Esophagus squamous epithelium (tissue), 5 donors: ENCODE results near the gene SEC24D. TPM values are rescaled to one million over a fixed set of nuclear protein-coding genes. Genes with fewer than 3 reads are reported as not detected.

Experiments used
- DNase-seq: peaks from one replicate; lab custom pipeline; 2025; lab: John Stamatoyannopoulos, UW
- H3K27ac ChIP-seq, 4 donors: fragments of 200-600 bp; sonication (generic); one replicate each; pipeline ENCODE4 v1.5.1; 2016 to 2019; ENCODE audit warnings: mild to moderate bottlenecking in 1 of 4
- H3K27me3 ChIP-seq, 4 donors: fragments of 200-600 bp; sonication (generic); 1 replicate in 3 of 4; 2 replicates in 1 of 4; pipeline versions ENCODE4 v1.5.1 to v1.6.0; 2017 to 2021; ENCODE audit warnings: antibody characterized with exemption in 1 of 4
- H3K36me3 ChIP-seq, 3 donors: fragments of 200-600 bp; sonication (generic); one replicate each; pipeline ENCODE4 v1.5.1; 2016 to 2019
- H3K4me1 ChIP-seq, 3 donors: fragments of 200-600 bp; sonication (generic); one replicate each; pipeline ENCODE4 v1.5.1; 2017 to 2019
- H3K4me3 ChIP-seq, 4 donors: fragments of 200-600 bp; sonication (generic); 1 replicate in 3 of 4; 2 replicates in 1 of 4; pipeline ENCODE4 v1.5.1; 2016 to 2019; ENCODE audit warnings: mild to moderate bottlenecking in 2 of 4, moderate library complexity in 1 of 4
- H3K9me3 ChIP-seq, 3 donors: fragments of 200-600 bp; sonication (generic); one replicate each; pipeline ENCODE4 v1.5.1; 2016 to 2019
- POLR2A ChIP-seq, 4 donors: fragments of 450-650 bp; IDR thresholded peaks; one replicate each; pipeline ENCODE4 v1.6.1; 2017; ENCODE audit warnings: antibody characterized with exemption in 4 of 4, mild to moderate bottlenecking in 4 of 4, moderate library complexity in 3 of 4
- WGBS, 2 donors: methylation state at CpG; one replicate each; pipeline ENCODE4 v1.1.5; 2018; 5-methylcytosine and 5-hydroxymethylcytosine counted together
- intact Hi-C: fragments of 100-400 bp; cut with DNase I; formaldehyde crosslinking; loops from one replicate; pipeline ENCODE4 v1.15.0; 2022
- total RNA-seq, 4 donors: library from RNA; depleted of rRNA; stranded (reverse); fragments of >200 nt; gene quantifications; one replicate each; pipeline ENCODE4 v1.1.0, GENCODE V29; 2016
- TF ChIP-seq, protein P1 (sequence below), 6 experiments: fragments of 450-650 bp in 4 of 6; fragments of 200-600 bp in 2 of 6; sonication (generic) in 2 of 6; IDR thresholded peaks; one replicate each; pipeline ENCODE4 v1.5.1; 2016 to 2019; ENCODE audit warnings: antibody characterized with exemption in 6 of 6, mild to moderate bottlenecking in 4 of 6, moderate library complexity in 4 of 6
- donor health status: DM: yes; HTN: yes; CAD: no.

Gene SEC24D, protein sequence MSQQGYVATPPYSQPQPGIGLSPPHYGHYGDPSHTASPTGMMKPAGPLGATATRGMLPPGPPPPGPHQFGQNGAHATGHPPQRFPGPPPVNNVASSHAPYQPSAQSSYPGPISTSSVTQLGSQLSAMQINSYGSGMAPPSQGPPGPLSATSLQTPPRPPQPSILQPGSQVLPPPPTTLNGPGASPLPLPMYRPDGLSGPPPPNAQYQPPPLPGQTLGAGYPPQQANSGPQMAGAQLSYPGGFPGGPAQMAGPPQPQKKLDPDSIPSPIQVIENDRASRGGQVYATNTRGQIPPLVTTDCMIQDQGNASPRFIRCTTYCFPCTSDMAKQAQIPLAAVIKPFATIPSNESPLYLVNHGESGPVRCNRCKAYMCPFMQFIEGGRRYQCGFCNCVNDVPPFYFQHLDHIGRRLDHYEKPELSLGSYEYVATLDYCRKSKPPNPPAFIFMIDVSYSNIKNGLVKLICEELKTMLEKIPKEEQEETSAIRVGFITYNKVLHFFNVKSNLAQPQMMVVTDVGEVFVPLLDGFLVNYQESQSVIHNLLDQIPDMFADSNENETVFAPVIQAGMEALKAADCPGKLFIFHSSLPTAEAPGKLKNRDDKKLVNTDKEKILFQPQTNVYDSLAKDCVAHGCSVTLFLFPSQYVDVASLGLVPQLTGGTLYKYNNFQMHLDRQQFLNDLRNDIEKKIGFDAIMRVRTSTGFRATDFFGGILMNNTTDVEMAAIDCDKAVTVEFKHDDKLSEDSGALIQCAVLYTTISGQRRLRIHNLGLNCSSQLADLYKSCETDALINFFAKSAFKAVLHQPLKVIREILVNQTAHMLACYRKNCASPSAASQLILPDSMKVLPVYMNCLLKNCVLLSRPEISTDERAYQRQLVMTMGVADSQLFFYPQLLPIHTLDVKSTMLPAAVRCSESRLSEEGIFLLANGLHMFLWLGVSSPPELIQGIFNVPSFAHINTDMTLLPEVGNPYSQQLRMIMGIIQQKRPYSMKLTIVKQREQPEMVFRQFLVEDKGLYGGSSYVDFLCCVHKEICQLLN
- 10 to 100 TPM; 18.5 to 33.6 (median 21.6) TPM for total RNA-seq

DNA sequence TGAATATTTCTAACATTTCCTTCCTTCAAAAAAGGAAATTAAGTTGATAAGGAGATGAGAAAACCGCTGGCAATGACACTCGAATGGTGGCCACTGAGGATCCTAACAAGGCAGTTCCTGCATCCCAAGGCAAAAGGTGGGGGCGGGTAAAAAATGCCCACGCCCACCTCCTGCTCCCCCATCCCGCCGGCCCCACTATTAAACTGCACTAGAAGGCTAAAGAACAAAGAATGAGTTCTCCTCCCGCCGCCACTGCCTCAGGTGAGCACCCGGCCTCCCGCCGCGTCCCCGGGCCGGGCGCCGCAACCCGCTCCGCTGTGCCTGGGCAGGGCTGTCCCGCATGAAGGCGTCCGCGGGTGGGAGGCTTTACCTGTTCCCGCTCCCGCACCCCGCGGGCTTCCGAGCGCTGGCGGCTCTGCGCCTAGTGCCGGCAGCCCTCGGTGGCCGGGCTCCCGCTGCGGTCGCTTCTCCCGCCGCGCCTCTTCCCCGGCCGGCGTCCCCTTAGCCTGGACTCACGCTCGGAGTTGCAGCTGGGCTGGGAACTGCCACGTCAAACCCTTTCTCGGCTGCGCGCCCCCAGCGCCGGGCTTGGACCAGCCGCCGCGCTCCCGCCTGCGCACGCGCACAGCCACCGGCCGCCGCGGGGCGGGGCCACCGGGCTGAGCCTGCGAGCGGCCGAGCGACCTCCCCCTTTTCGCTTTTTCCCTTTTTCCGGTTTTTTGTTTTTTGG, at the start of gene SEC24D:
Gene SEC24D (minus strand): TSS at position 556 of the 730 bp plus-strand sequence. CDS start 2,430 bp downstream, outside the sequence.
- Histone ChIP-seq H3K4me3 (peak within 1 kb of the TSS; percentile 88 to 97 (median 90)), H3K9me3 (no peaks in the 10 kb centered on the region), H3K27ac (peak within 1 kb of the TSS; percentile 89 to 99 (median 96)), H3K4me1 (peaks cover 0 to 44% (median 3%) of the 10 kb centered on the region in 3 donors), H3K27me3 (no peaks in the 10 kb centered on the region), H3K36me3 (peaks cover 0 to 26% (median 0%) of the 10 kb centered on the region in 3 donors)
- 0 to 1% methylated on average over 24 to 40 of the region's 69 CpGs for WGBS, 2 donors
- peak; percentile 9 for DNase-seq
- peak in 3 of 4 donors; percentile 65 to 91 (median 75) for TF ChIP-seq POLR2A (IDR thresholded peaks at IDR 0.05)
- TF ChIP-seq, protein P1, sequence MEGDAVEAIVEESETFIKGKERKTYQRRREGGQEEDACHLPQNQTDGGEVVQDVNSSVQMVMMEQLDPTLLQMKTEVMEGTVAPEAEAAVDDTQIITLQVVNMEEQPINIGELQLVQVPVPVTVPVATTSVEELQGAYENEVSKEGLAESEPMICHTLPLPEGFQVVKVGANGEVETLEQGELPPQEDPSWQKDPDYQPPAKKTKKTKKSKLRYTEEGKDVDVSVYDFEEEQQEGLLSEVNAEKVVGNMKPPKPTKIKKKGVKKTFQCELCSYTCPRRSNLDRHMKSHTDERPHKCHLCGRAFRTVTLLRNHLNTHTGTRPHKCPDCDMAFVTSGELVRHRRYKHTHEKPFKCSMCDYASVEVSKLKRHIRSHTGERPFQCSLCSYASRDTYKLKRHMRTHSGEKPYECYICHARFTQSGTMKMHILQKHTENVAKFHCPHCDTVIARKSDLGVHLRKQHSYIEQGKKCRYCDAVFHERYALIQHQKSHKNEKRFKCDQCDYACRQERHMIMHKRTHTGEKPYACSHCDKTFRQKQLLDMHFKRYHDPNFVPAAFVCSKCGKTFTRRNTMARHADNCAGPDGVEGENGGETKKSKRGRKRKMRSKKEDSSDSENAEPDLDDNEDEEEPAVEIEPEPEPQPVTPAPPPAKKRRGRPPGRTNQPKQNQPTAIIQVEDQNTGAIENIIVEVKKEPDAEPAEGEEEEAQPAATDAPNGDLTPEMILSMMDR (IDR thresholded peaks at IDR 0.05), result peak in 2 of 6 experiments; percentile 25 to 42
- intact Hi-C loops, result no loop called here

DNA sequence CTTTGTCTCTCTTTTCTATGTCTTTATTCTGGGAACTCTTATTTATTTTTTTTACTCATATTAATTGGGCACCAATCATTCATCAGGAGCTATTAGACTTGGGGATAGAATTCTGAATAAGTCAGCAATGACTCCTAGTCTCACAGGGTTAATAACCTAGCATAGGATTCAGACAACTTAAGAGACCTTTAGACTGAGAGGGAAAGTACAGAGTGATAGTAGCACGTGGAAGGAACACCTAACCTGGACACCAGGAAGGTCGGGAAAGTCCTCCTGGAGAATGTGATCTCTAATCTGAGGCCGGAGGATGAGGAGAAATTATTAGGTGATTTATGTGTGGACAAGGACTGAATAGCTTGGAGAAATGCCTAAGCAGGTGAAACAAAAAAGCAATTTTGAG, 48.8 kb upstream of the SEC24D start:
- WGBS, 2 donors, result 76 to 83% methylated on average over 3 of the region's 3 CpGs
- Histone ChIP-seq H3K4me1 (peaks cover 0 to 16% (median 0%) of the 10 kb centered on the region in 3 donors), H3K4me3 (no peak overlapping the region), H3K36me3 (no peaks in the 10 kb centered on the region), H3K27ac (no peak overlapping the region), H3K9me3 (no peaks in the 10 kb centered on the region), H3K27me3 (no peaks in the 10 kb centered on the region)
- intact Hi-C loops, result loop anchor here (10.0 kb wide), 1 partner anchor 110 kb away; no protein-coding TSS in a partner anchor
- TF ChIP-seq, protein P1 (IDR thresholded peaks at IDR 0.05), result no peak
- TF ChIP-seq POLR2A (IDR thresholded peaks at IDR 0.05), result no peak
- DNase-seq, result no peak

DNA sequence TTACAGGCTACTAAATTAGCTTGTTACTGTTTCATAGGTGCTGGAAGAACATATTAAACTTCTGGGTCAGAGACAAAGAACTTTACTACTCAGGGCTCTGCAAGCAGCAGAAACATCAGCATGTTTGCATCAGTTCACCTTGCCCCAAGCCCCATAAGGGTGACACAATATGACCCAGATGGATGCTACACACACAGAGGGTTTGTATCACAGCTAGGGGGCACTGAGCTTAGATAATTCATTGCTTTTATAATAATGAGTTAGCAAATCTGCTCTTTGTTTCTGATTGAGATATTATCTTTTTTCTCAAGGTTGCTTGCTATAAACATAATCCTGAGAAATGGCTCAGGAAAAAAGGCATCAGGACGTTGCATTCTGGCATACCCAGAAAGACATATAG, 47.9 kb upstream of the SEC24D start:
- H3K36me3 ChIP-seq, result no peaks in the 10 kb centered on the region
- no peak overlapping the region for H3K4me3 ChIP-seq
- intact Hi-C loops, result loop anchor here (10.0 kb wide), 1 partner anchor 109 kb away; no protein-coding TSS in a partner anchor
- DNase-seq, result no peak
- H3K27me3 ChIP-seq, result no peaks in the 10 kb centered on the region
- no peak overlapping the region for H3K27ac ChIP-seq
- 70 to 75% methylated on average over 1 of the region's 1 CpG for WGBS, 2 donors
- peaks cover 0 to 9% (median 0%) of the 10 kb centered on the region in 3 donors for H3K4me1 ChIP-seq
- TF ChIP-seq POLR2A (IDR thresholded peaks at IDR 0.05), result no peak
- TF ChIP-seq, protein P1 (IDR thresholded peaks at IDR 0.05), result no peak
- no peaks in the 10 kb centered on the region for H3K9me3 ChIP-seq

DNA sequence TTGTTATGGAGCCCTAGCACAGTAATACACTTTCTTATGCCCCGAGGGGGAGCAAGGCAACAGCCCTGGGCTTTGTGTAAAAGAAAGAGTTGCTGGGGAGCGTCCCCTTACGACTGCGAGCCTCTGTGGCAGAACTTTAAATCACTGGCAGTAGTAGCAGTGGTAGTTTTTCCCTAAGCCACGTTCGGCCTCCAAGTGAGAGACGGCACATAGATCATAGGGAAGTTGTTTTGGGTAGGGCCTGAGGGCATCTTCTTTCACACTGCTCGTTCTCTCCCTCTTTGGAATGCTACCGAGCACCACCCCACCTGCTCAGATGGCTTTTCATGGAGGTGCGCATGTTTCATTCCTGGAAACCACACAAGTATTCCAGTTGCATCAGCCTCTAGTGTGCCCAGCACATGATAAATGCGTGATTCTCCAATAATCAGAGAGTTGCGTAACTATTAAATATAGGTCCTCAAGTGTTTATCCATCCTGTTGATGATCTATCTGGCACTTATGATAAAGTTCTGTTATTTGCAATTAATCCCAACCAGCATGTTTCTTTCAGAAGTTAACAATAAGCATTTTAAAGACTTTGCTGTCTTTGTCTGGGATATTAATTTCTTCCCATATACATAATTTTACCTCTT, 45.7 kb upstream of the SEC24D start:
- intact Hi-C loops, result loop anchor here (10.0 kb wide), 1 partner anchor 107 kb away; no protein-coding TSS in a partner anchor
- Histone ChIP-seq H3K36me3 (no peaks in the 10 kb centered on the region), H3K27me3 (no peaks in the 10 kb centered on the region), H3K27ac (no peak overlapping the region), H3K4me1 (no peaks in the 10 kb centered on the region), H3K9me3 (no peaks in the 10 kb centered on the region), H3K4me3 (no peak overlapping the region)
- 58 to 74% methylated on average over 11 to 12 of the region's 12 CpGs for WGBS, 2 donors
- no peak for TF ChIP-seq POLR2A (IDR thresholded peaks at IDR 0.05)
- TF ChIP-seq, protein P1 (IDR thresholded peaks at IDR 0.05), result no peak
- no peak for DNase-seq
